ENCODE data around the gene PLEKHM3.

- TF ChIP-seq, protein P1, sequence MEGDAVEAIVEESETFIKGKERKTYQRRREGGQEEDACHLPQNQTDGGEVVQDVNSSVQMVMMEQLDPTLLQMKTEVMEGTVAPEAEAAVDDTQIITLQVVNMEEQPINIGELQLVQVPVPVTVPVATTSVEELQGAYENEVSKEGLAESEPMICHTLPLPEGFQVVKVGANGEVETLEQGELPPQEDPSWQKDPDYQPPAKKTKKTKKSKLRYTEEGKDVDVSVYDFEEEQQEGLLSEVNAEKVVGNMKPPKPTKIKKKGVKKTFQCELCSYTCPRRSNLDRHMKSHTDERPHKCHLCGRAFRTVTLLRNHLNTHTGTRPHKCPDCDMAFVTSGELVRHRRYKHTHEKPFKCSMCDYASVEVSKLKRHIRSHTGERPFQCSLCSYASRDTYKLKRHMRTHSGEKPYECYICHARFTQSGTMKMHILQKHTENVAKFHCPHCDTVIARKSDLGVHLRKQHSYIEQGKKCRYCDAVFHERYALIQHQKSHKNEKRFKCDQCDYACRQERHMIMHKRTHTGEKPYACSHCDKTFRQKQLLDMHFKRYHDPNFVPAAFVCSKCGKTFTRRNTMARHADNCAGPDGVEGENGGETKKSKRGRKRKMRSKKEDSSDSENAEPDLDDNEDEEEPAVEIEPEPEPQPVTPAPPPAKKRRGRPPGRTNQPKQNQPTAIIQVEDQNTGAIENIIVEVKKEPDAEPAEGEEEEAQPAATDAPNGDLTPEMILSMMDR (conservative IDR thresholded peaks at IDR 0.05 in 1 of 2, IDR thresholded peaks at IDR 0.05 in 1 of 2; ENCODE audit: low read depth in 1 of 2, low read length in 2 of 2), result no peak
- TF ChIP-seq EZH2 (IDR thresholded peaks at IDR 0.05; ENCODE audit: low read length, missing control alignments), result no peak
These were observed 194.4 kb downstream of the PLEKHM3 start for GRCh38 chr2:207830778-207831438.

All from fibroblast of lung (primary cell).